RWPE2 (cell line): Measurements from ENCODE around the gene PDIK1L.

Experiments
- ATAC-seq: fragments of 200-7000 bp; cut with Tn5 transposase; 3 replicates; pipeline ENCODE4 v1.9.1; 2021; ENCODE audit warnings: low read depth
- DNase-seq: peaks from one replicate; pipeline ENCODE4 v3.0.0-alpha.2; 2020; ENCODE audit warnings: low spot score
- H3K27ac ChIP-seq: fragments of 450-650 bp; 2 replicates; pipeline ENCODE4 v1.5.1; 2017; ENCODE audit warnings: mild to moderate bottlenecking; ENCODE audit not compliant: poor library complexity, severe bottlenecking
- H3K27me3 ChIP-seq: fragments of 250-450 bp; sonication (Bioruptor Pico); 2 replicates; pipeline ENCODE4 v1.5.1; 2021; ENCODE audit warnings: mild to moderate bottlenecking, moderate library complexity; ENCODE audit not compliant: insufficient read depth, poor library complexity, severe bottlenecking
- H3K36me3 ChIP-seq: fragments of 250-450 bp; sonication (Bioruptor Pico); 2 replicates; pipeline ENCODE4 v1.5.1; 2020; ENCODE audit warnings: low read depth, mild to moderate bottlenecking, moderate library complexity
- H3K4me1 ChIP-seq: fragments of 250-450 bp; sonication (Bioruptor Pico); 2 replicates; pipeline ENCODE4 v1.5.1; 2021; ENCODE audit warnings: mild to moderate bottlenecking, moderate library complexity; ENCODE audit not compliant: insufficient read depth, poor library complexity, severe bottlenecking
- H3K4me3 ChIP-seq: fragments of 250-450 bp; sonication (Bioruptor Pico); 2 replicates; pipeline ENCODE4 v1.5.1; 2021; ENCODE audit warnings: mild to moderate bottlenecking, moderate library complexity; ENCODE audit not compliant: severe bottlenecking
- H3K9me3 ChIP-seq: fragments of 250-450 bp; sonication (Bioruptor Pico); 2 replicates; pipeline ENCODE4 v1.5.1; 2021; ENCODE audit warnings: mild to moderate bottlenecking, moderate library complexity; ENCODE audit not compliant: severe bottlenecking
- TF ChIP-seq, protein P1 (sequence below): fragments of 450-650 bp; IDR thresholded peaks from one replicate; pipeline ENCODE4 v1.5.1; 2017; ENCODE audit warnings: mild to moderate bottlenecking, moderate library complexity; ENCODE audit not compliant: poor library complexity, severe bottlenecking

PDIK1L gene

DNA sequence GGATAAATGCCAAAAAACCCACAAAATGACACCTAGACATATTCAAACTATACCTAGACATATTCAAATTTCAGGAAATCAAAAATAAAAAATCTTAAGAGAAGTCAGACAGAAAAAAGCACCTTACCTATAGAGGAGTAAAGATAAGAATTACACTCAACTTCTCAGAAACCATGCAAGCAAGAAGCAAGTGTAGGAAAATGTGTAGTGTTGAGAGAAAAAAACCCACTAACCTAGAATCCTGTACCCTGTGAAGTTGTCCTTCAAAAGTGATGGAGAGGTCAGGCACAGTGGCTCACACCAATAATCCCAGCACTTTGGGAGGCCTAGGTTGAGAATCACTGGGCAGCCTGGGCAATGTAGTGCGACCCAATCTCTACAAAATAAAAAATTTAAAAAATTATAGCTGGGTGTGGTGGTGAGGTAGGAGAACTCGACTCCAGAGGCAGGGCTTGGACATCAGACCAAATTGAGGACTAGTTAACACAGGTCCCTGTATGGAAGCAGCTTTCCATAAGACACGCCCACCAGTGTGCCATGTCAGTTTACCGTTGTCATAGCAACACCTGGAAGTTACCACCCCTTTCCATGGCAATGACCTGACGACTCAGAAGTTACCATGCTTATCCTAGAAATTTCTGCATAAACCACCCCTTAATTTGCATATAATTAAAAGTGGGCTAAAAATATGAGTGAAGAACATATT, 20.7 kb downstream of the PDIK1L start:
- DNase-seq (no peak), ATAC-seq (no peak)
- Histone ChIP-seq H3K27me3 (no peaks in the 10 kb centered on the region), H3K27ac (no peak overlapping the region), H3K36me3 (no peaks in the 10 kb centered on the region), H3K4me3 (no peak overlapping the region), H3K4me1 (no peaks in the 10 kb centered on the region), H3K9me3 (peaks cover 4% of the 10 kb centered on the region)
- TF ChIP-seq, protein P1, sequence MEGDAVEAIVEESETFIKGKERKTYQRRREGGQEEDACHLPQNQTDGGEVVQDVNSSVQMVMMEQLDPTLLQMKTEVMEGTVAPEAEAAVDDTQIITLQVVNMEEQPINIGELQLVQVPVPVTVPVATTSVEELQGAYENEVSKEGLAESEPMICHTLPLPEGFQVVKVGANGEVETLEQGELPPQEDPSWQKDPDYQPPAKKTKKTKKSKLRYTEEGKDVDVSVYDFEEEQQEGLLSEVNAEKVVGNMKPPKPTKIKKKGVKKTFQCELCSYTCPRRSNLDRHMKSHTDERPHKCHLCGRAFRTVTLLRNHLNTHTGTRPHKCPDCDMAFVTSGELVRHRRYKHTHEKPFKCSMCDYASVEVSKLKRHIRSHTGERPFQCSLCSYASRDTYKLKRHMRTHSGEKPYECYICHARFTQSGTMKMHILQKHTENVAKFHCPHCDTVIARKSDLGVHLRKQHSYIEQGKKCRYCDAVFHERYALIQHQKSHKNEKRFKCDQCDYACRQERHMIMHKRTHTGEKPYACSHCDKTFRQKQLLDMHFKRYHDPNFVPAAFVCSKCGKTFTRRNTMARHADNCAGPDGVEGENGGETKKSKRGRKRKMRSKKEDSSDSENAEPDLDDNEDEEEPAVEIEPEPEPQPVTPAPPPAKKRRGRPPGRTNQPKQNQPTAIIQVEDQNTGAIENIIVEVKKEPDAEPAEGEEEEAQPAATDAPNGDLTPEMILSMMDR, result no peak

DNA sequence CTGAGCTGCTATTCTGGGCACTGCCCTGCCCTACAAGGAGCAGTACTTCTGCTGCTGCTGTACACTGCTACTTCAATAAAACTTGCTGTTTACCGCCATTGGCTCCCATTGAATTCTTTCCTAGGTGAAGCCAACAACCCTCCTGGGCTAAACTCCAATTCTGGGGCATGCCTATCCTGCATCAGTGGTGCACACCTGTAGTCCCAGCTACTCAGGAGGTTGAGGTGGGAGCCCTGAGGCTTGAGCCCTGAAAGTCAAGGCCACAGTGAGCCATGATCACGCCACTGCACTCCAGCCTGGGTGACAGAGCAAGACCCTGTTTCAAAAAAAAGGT, 21.2 kb downstream of the PDIK1L start:
- no peaks in the 10 kb centered on the region for H3K4me1 ChIP-seq
- DNase-seq, result no peak
- no peak overlapping the region for H3K27ac ChIP-seq
- TF ChIP-seq, protein P1, result no peak
- no peak for ATAC-seq
- no peak overlapping the region for H3K4me3 ChIP-seq
- H3K36me3 ChIP-seq, result no peaks in the 10 kb centered on the region
- H3K27me3 ChIP-seq, result no peaks in the 10 kb centered on the region
- H3K9me3 ChIP-seq, result peaks cover 4% of the 10 kb centered on the region

DNA sequence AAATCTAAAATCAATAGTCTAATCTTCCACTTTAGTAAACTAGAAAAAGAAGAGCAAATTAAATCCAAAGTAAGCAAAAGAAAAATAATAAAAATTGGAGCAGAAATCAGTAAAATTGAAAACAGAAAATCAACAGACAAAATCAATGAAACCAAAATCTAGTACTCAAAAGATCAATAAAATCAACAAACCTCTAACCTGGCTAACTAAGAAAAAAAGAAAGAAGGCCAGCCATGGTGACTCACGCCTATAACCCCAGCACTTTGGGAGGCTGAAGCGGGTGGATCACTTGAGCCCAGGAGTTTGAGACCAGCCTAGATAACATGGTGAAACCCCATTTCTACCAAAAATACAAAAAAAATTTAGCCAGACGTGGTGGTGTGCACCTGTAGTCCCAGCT, 22.8 kb downstream of the PDIK1L start:
- H3K36me3 ChIP-seq, result no peaks in the 10 kb centered on the region

DNA sequence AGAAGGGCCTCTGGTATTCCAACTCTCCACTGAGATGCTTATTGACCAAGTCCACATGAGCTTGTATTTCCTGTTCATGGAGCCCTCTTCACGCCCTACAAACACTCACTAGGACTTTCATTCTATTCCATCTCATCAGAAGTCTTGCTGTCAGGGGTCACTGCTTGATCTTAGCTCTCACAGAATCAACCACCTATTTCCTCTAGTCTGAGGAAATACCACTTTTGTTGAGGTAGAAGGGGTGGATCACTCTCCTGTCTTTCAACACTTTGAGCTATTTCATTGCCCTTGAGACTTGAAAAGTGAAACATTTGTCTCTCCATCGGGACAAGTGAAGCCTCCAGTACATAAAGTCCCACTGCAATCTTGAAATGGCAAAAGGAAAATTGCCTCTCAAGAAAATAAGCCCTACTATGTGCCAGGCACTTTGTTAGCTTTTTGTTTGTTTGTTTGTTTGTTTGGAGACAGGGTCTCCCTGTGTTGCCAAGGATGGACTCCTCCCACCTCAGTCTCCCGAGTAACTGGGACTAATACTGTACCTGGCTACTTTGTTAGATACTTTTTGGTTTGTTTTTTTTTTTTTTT, 27.4 kb downstream of the PDIK1L start:
- no peak for ATAC-seq
- DNase-seq, result no peak
- H3K27ac ChIP-seq, result no peak overlapping the region

More for the DNA sequence above, 22.8 kb downstream of the PDIK1L start:
- TF ChIP-seq, protein P1, result no peak
- ATAC-seq (no peak), DNase-seq (no peak)
- H3K4me3 ChIP-seq, result no peak overlapping the region
- H3K27ac ChIP-seq, result no peak overlapping the region
- H3K27me3 ChIP-seq, result no peaks in the 10 kb centered on the region
- peaks cover 4% of the 10 kb centered on the region for H3K9me3 ChIP-seq
- H3K4me1 ChIP-seq, result no peaks in the 10 kb centered on the region

More for the DNA sequence above, 27.4 kb downstream of the PDIK1L start:
- Histone ChIP-seq H3K9me3 (peaks cover 4% of the 10 kb centered on the region), H3K4me3 (no peak overlapping the region), H3K4me1 (no peaks in the 10 kb centered on the region), H3K36me3 (no peaks in the 10 kb centered on the region), H3K27me3 (no peaks in the 10 kb centered on the region)
- TF ChIP-seq, protein P1, result no peak
